ENCODE measurements around the gene CTLA4.

CTLA4 gene

GRCh38 chr2:203867561-203868200, at the start of gene CTLA4:
TSS of gene CTLA4 (plus strand) at chr2:203867771. CDS start at chr2:203867943, 172 bp downstream.
- DNase-seq (ENCODE audit: low read depth in 2 of 2) = no peak

GRCh38 chr2:203818656-203819055, 48.9 kb upstream of the CTLA4 start:
- DNase-seq (ENCODE audit: low read depth in 2 of 2) = no peak

- no peak for DNase-seq (ENCODE audit: low read depth in 2 of 2)
Measured at GRCh38 chr2:203819434-203820133, 48.0 kb upstream of the CTLA4 start.

- no peak for DNase-seq (ENCODE audit: low read depth in 2 of 2)
Measured at GRCh38 chr2:203820969-203821368, 46.6 kb upstream of the CTLA4 start.

GRCh38 chr2:203822240-203822639, 45.3 kb upstream of the CTLA4 start:
- no peak for DNase-seq (ENCODE audit: low read depth in 2 of 2)

GRCh38 chr2:203823173-203823572, 44.4 kb upstream of the CTLA4 start:
- DNase-seq (ENCODE audit: low read depth in 2 of 2) = no peak

- no peak for DNase-seq (ENCODE audit: low read depth in 2 of 2)
Measured at GRCh38 chr2:203824057-203824456, 43.5 kb upstream of the CTLA4 start.

- no peak for DNase-seq (ENCODE audit: low read depth in 2 of 2)
Measured at GRCh38 chr2:203824603-203825002, 43.0 kb upstream of the CTLA4 start.

GRCh38 chr2:203826704-203827103, 40.9 kb upstream of the CTLA4 start:
- no peak for DNase-seq (ENCODE audit: low read depth in 2 of 2)

- DNase-seq (ENCODE audit: low read depth in 2 of 2) = no peak
Measured at GRCh38 chr2:203830304-203831055, 37.1 kb upstream of the CTLA4 start.

GRCh38 chr2:203835420-203835819, 32.2 kb upstream of the CTLA4 start:
- no peak for DNase-seq (ENCODE audit: low read depth in 2 of 2)

GRCh38 chr2:203835892-203836800, 31.4 kb upstream of the CTLA4 start:
- DNase-seq (ENCODE audit: low read depth in 2 of 2) = no peak

GRCh38 chr2:203840655-203841205, 26.8 kb upstream of the CTLA4 start:
- no peak for DNase-seq (ENCODE audit: low read depth in 2 of 2)

GRCh38 chr2:203841654-203842053, 25.9 kb upstream of the CTLA4 start:
- DNase-seq (ENCODE audit: low read depth in 2 of 2) = no peak

GRCh38 chr2:203842373-203842772, 25.2 kb upstream of the CTLA4 start:
- no peak for DNase-seq (ENCODE audit: low read depth in 2 of 2)

- no peak for DNase-seq (ENCODE audit: low read depth in 2 of 2)
Measured at GRCh38 chr2:203846490-203847105, 21.0 kb upstream of the CTLA4 start.

GRCh38 chr2:203849010-203849409, 18.6 kb upstream of the CTLA4 start:
- no peak for DNase-seq (ENCODE audit: low read depth in 2 of 2)

- DNase-seq (ENCODE audit: low read depth in 2 of 2) = no peak
Measured at GRCh38 chr2:203852760-203853159, 14.8 kb upstream of the CTLA4 start.

GRCh38 chr2:203853271-203853670, 14.3 kb upstream of the CTLA4 start:
- no peak for DNase-seq (ENCODE audit: low read depth in 2 of 2)

- no peak for DNase-seq (ENCODE audit: low read depth in 2 of 2)
Measured at GRCh38 chr2:203853722-203854121, 13.8 kb upstream of the CTLA4 start.

GRCh38 chr2:203855274-203855673, 12.3 kb upstream of the CTLA4 start:
- DNase-seq (ENCODE audit: low read depth in 2 of 2) = no peak

All from fibroblast of skin of left quadriceps (primary cell).